ENCODE data around the gene CYP4F3. TPM values are rescaled to one million over a fixed set of nuclear protein-coding genes. Genes with fewer than 3 reads are reported as not detected.

CYP4F3 gene
- total and polyA plus RNA-seq, 4 donors: 0.20 to 1.7 (median 1.2) TPM

- Histone ChIP-seq H3K9ac (ENCODE audit: insufficient read depth in 1 of 2, low read length in 2 of 2) (no peak overlapping the region), H3K4me1 (ENCODE audit: control insufficient read depth in 5 of 5, insufficient read depth in 5 of 5, low read length in 5 of 5) (peaks cover 0 to 3% (median 0%) of the 10 kb centered on the region in 5 donors), H3K9me3 (ENCODE audit: control insufficient read depth in 4 of 4, insufficient read depth in 3 of 4, low read length in 3 of 4) (peaks cover 0 to 1% (median 0%) of the 10 kb centered on the region in 4 donors), H3K27me3 (ENCODE audit: control insufficient read depth in 3 of 3, insufficient read depth in 3 of 3, low read length in 2 of 3) (no peaks in the 10 kb centered on the region), H3K4me3 (no peak overlapping the region), H3K27ac (ENCODE audit: low read depth in 1 of 2, low read length in 1 of 2) (no peak overlapping the region), H3K36me3 (ENCODE audit: control insufficient read depth in 4 of 4, insufficient read depth in 4 of 4, low read length in 4 of 4) (no peaks in the 10 kb centered on the region)
- ATAC-seq (ENCODE audit: insufficient read depth, low FRiP score): no peak
- DNase-seq: no peak
- WGBS, 2 donors: 92 to 93% methylated on average over 3 of the region's 3 CpGs
- no peak for TF ChIP-seq CTCF (IDR thresholded peaks at IDR 0.05; ENCODE audit: control extremely low read depth, extremely low read depth)
Measured at GRCh38 chr19:15613338-15613737, 27.4 kb upstream of the CYP4F3 start.

- no peak within 1 kb of the TSS for H3K4me3 ChIP-seq
- no peak within 1 kb of the TSS for H3K9ac ChIP-seq (ENCODE audit: insufficient read depth in 1 of 2, low read length in 2 of 2)
- ATAC-seq (ENCODE audit: insufficient read depth, low FRiP score): no peak
- no peaks in the 10 kb centered on the region for H3K27me3 ChIP-seq (ENCODE audit: control insufficient read depth in 3 of 3, insufficient read depth in 3 of 3, low read length in 2 of 3)
- no peak for TF ChIP-seq CTCF (IDR thresholded peaks at IDR 0.05; ENCODE audit: control extremely low read depth, extremely low read depth)
- 45 to 47% methylated on average over 8 of the region's 8 CpGs for WGBS, 2 donors
- H3K9me3 ChIP-seq (ENCODE audit: control insufficient read depth in 4 of 4, insufficient read depth in 3 of 4, low read length in 3 of 4): peaks cover 0 to 4% (median 0%) of the 10 kb centered on the region in 4 donors
- H3K27ac ChIP-seq (ENCODE audit: low read depth in 1 of 2, low read length in 1 of 2): no peak within 1 kb of the TSS
- peaks cover 0 to 3% (median 0%) of the 10 kb centered on the region in 5 donors for H3K4me1 ChIP-seq (ENCODE audit: control insufficient read depth in 5 of 5, insufficient read depth in 5 of 5, low read length in 5 of 5)
- DNase-seq: no peak
- H3K36me3 ChIP-seq (ENCODE audit: control insufficient read depth in 4 of 4, insufficient read depth in 4 of 4, low read length in 4 of 4): no peaks in the 10 kb centered on the region
Measured at GRCh38 chr19:15614507-15615379, 26.0 kb upstream of the CYP4F3 start, which contains the start of gene CYP4F8. Gene CYP4F8 (plus strand): TSS chr19:15615218. CDS start chr19:15615617, 399 bp downstream.

- WGBS, 2 donors: 68 to 79% methylated on average over 14 of the region's 14 CpGs
- ATAC-seq (ENCODE audit: insufficient read depth, low FRiP score) (no peak), DNase-seq (no peak)
- H3K9ac ChIP-seq (ENCODE audit: insufficient read depth in 1 of 2, low read length in 2 of 2): no peak overlapping the region
- TF ChIP-seq CTCF (IDR thresholded peaks at IDR 0.05; ENCODE audit: control extremely low read depth, extremely low read depth): no peak
- no peak overlapping the region for H3K27ac ChIP-seq (ENCODE audit: low read depth in 1 of 2, low read length in 1 of 2)
- peaks cover 0 to 3% (median 0%) of the 10 kb centered on the region in 5 donors for H3K4me1 ChIP-seq (ENCODE audit: control insufficient read depth in 5 of 5, insufficient read depth in 5 of 5, low read length in 5 of 5)
- no peaks in the 10 kb centered on the region for H3K36me3 ChIP-seq (ENCODE audit: control insufficient read depth in 4 of 4, insufficient read depth in 4 of 4, low read length in 4 of 4)
- peaks cover 0 to 4% (median 0%) of the 10 kb centered on the region in 4 donors for H3K9me3 ChIP-seq (ENCODE audit: control insufficient read depth in 4 of 4, insufficient read depth in 3 of 4, low read length in 3 of 4)
- no peak overlapping the region for H3K4me3 ChIP-seq
- no peaks in the 10 kb centered on the region for H3K27me3 ChIP-seq (ENCODE audit: control insufficient read depth in 3 of 3, insufficient read depth in 3 of 3, low read length in 2 of 3)
Measured at GRCh38 chr19:15615526-15615925, 25.2 kb upstream of the CYP4F3 start.
